Activated naive CD8-positive, alpha-beta T cell treated with anti-CD3 and anti-CD28 coated beads, Interleukin-2, amount 50 U/mL, for 16 hours (primary cell): ENCODE data around the gene KANTR.

ENCODE experiments used
- DNase-seq: peaks from one replicate; pipeline ENCODE4 v3.0.0-alpha.2; 2020; ENCODE audit warnings: low read depth, low spot score

Gene KANTR

GRCh38 chrX:53081925-53082772 lies 11.8 kb upstream of the KANTR start, which contains the start of gene TSPYL2:
TSS of gene TSPYL2 (plus strand) at chrX:53082367. CDS start at chrX:53082499, 132 bp downstream.
- peak; percentile 84 for DNase-seq

GRCh38 chrX:53082773-53083616 lies 10.9 kb upstream of the KANTR start:
- DNase-seq = no peak

- no peak for DNase-seq
These were observed 9.8 kb upstream of the KANTR start for GRCh38 chrX:53084043-53084570.

- DNase-seq = no peak
These were observed 9.1 kb upstream of the KANTR start for GRCh38 chrX:53084863-53085262.

GRCh38 chrX:53085661-53086229 lies 8.2 kb upstream of the KANTR start:
- DNase-seq = no peak

GRCh38 chrX:53086464-53086863 lies 7.5 kb upstream of the KANTR start:
- DNase-seq = no peak

GRCh38 chrX:53087388-53087831 lies 6.5 kb upstream of the KANTR start:
- no peak for DNase-seq

GRCh38 chrX:53088136-53088974 lies 5.6 kb upstream of the KANTR start:
- DNase-seq = peak; percentile 59

GRCh38 chrX:53089224-53089842 lies 4.6 kb upstream of the KANTR start:
- no peak for DNase-seq

- DNase-seq = no peak
These were observed 4.0 kb upstream of the KANTR start for GRCh38 chrX:53089925-53090324.

- no peak for DNase-seq
These were observed 2.6 kb upstream of the KANTR start for GRCh38 chrX:53091354-53091753.

GRCh38 chrX:53093177-53093655 lies 726 bp upstream of the KANTR start:
- DNase-seq = peak; percentile 48

- no peak for DNase-seq
These were observed 602 bp downstream of the KANTR start for GRCh38 chrX:53094582-53094905.

GRCh38 chrX:53095796-53096195 lies 1.9 kb downstream of the KANTR start:
- no peak for DNase-seq

GRCh38 chrX:53114864-53115549 lies 21.1 kb downstream of the KANTR start:
- no peak for DNase-seq

- DNase-seq = no peak
These were observed 21.6 kb downstream of the KANTR start for GRCh38 chrX:53115550-53115874.

- DNase-seq = no peak
These were observed 22.2 kb downstream of the KANTR start for GRCh38 chrX:53116101-53116500.

GRCh38 chrX:53122013-53122412 lies 28.1 kb downstream of the KANTR start:
- no peak for DNase-seq

GRCh38 chrX:53125506-53125905 lies 31.6 kb downstream of the KANTR start:
- no peak for DNase-seq

- no peak for DNase-seq
These were observed 32.4 kb downstream of the KANTR start for GRCh38 chrX:53126377-53126776.
